NCI-H774 (cell line): ENCODE measurements around the gene CCNY.

Source experiments
- DNase-seq: peaks from one replicate; lab custom pipeline; 2025; lab: John Stamatoyannopoulos, UW

Gene CCNY

GRCh38 chr10:35561715-35562114 is 225.4 kb downstream of the CCNY start:
- no peak for DNase-seq

DNA sequence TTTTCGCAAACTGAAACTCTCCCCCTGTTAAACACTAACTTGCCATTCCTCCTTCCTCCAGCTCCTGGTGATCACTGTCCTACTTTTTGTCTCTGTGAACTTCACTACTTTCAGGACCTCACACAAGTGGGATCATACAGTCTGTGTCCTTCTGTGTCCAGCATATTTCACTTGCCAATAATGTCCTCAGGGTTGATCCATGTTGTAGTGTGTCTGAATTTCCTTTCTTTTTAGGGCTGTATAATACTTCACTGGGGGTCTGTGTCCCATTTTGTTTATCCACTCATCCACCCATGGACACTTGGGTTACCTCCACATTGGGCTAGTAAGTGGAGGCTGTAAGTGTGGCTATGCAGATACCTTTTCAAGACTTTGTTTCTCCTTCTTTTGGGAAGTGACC is 226.1 kb downstream of the CCNY start:
- no peak for DNase-seq

- DNase-seq = peak; percentile 38
These were observed 227.1 kb downstream of the CCNY start for GRCh38 chr10:35563261-35563891.

DNA sequence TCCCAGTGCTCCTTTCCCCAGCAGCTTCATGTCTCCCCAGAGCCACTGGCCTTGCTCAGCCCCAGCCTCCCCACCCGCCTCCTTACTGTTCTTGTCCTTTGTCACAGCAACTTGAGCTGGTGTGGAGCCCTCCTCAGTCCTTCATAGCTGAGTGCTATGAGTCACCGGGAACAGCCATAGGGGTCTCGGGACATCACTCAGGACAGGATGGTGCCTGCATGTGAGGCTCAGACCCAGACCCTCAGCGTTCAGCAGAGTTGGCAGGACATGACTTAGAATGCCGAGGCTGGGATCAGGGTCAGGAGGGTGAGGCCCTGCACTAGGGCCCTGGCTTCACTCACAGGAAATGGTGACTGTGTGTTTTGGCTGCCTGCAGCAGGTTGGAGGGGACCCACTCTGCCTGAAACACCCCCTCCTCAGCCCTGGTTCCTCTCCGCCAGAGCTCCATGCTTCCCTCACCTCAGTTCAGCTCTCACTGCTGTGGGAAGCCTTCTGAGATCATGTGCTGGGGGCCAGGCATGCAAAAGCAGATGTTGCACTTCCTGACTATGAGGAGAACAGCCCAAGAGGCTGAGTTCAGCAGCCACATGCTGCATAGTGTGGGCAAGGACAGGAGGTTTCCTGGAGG is 228.1 kb downstream of the CCNY start:
- no peak for DNase-seq

- DNase-seq = no peak
These were observed 229.3 kb downstream of the CCNY start for GRCh38 chr10:35565602-35566081.

DNA sequence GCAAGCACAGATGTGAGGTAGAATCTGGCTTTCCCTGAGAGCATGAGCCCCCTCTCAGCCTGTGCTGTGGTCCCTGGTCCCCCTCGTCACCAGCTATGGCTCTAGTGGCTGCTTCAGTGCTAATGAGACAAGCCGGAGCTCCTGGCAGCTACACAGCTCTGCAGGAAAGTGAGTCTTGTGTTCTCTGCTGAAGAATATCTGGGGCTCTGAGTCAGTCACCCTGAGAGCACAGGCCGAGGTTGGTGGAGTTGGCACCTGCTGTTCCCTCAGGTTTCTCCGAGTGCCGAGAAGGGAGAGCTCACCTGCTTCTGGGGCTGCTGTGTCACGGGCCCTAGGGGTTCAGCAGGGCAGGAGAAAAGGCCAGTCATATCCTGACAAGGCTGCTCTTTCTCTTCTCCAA is 231.6 kb downstream of the CCNY start:
- no peak for DNase-seq

GRCh38 chr10:35568483-35569015 is 232.2 kb downstream of the CCNY start:
- no peak for DNase-seq

- DNase-seq = no peak
These were observed 232.9 kb downstream of the CCNY start for GRCh38 chr10:35569111-35569707.

GRCh38 chr10:35569836-35570235 is 233.5 kb downstream of the CCNY start:
- no peak for DNase-seq

DNA sequence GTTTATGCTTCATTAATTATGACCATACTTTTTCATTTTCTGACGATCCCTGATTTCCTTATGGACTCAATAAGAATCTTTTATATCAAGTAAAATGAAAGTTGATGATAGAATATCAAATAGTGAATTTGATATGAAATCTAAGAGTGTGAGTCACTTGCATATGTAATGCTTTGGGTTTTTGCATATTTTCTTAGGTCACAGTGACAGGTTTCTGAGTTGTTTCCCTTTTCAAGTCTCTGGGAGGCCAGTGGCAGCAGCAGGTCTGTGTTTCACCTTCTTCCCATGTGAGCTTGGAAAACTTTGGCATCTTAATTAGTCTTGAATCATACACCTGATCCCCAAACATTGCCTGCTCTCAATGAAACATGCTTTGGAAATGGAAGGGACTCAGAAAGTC is 234.1 kb downstream of the CCNY start:
- DNase-seq = no peak

- DNase-seq = no peak
These were observed 236.3 kb downstream of the CCNY start for GRCh38 chr10:35572583-35572982.

GRCh38 chr10:35573796-35574195 is 237.5 kb downstream of the CCNY start:
- no peak for DNase-seq

GRCh38 chr10:35574924-35575352 is 238.6 kb downstream of the CCNY start:
- no peak for DNase-seq

GRCh38 chr10:35575640-35576039 is 239.3 kb downstream of the CCNY start:
- DNase-seq = no peak

- DNase-seq = no peak
These were observed 240.4 kb downstream of the CCNY start for GRCh38 chr10:35576730-35577129.

DNA sequence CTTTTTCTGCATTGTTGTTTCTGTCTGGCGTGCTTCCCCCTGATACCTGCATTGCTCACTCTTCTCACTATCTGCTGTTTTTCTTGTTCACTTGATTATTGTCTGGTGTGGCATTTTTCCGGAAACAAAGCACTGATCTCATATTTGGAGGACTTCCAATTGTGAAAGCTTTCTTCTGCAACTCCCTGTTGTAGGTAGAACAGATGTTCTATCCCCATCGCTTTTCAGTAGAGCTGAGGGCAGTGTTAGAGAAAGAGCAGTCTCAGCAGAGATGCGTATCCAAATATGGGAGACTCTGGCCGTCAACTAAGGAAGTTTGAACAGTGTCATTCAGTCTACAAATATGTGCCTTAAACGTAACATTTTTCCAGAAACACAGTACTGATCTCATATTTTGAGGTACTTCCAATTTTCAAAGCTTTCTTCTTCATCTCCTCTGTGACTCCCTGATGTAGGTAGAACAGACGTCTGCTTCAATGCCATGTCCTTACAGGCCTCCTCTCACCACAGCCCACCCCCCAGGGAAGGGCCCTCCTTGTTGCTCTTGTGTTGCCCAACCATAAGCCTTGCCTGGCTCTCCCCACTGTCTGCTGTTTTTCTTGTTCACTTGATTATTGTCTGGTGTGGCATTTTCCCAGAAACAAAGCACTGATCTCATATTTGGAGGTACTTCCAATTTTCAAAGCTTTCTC is 241.8 kb downstream of the CCNY start:
- DNase-seq = no peak

- DNase-seq = no peak
These were observed 242.3 kb downstream of the CCNY start for GRCh38 chr10:35578618-35578956.

- no peak for DNase-seq
These were observed 242.8 kb downstream of the CCNY start for GRCh38 chr10:35579116-35579515.

- peak; percentile 43 for DNase-seq
These were observed 243.6 kb downstream of the CCNY start for GRCh38 chr10:35579726-35580422.

GRCh38 chr10:35580423-35580770 is 244.1 kb downstream of the CCNY start:
- no peak for DNase-seq

GRCh38 chr10:35581655-35582054 is 245.3 kb downstream of the CCNY start:
- DNase-seq = no peak

DNA sequence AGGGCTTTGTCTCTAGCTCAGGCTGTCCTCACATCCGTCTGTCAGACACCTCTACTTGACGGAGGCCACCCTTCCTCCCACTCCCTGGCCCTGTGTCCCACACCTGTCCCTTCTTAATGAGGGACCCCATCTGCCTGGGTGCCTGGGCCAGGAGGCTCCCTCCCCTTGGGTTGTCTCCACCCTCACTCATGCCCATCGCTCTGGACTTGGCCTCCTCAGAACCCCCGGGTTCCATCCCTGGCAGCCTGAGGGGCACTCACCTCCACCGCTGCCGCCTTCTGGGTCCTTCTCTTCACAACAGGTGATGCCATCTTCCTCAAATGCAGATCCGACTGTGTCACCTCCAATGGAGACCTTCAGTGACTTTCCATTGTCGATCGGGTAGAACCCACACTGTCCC is 248.6 kb downstream of the CCNY start:
- DNase-seq = no peak
